Panc1 (cell line): ENCODE data around the gene NOS1. TPM values are rescaled to one million over a fixed set of nuclear protein-coding genes. Genes with fewer than 3 reads are reported as not detected.

ENCODE experiments used
- ATAC-seq: fragments of 200-7000 bp; cut with Tn5 transposase; 2 replicates; pipeline ENCODE4 v1.9.1; 2020; ENCODE audit warnings: mild to moderate bottlenecking, moderate library complexity
- BruUV-seq: library from RNA; stranded (reverse); fragments of 400-500 nt; replicated peaks from 2 replicates; lab custom pipeline; 2021; lab: Mats Ljungman, UMichigan
- CTCF ChIA-PET: fragments of 300-600 bp; sonication (Branson Sonifier 250); formaldehyde crosslinking; loops from one replicate; lab custom pipeline; 2022; ENCODE audit warnings: antibody characterized with exemption; lab: Charles Lee
- POLR2A ChIA-PET: fragments of 300-600 bp; sonication (Branson Sonifier 250); formaldehyde crosslinking; loops from one replicate; lab custom pipeline; 2022; ENCODE audit warnings: antibody characterized with exemption; lab: Charles Lee
- DNase-seq: peaks from one replicate; pipeline ENCODE4 v3.0.0-alpha.2; 2010; ENCODE audit warnings: low read depth, low spot score
- H3K27ac ChIP-seq: 2 replicates; pipeline ENCODE4 v1.5.1; 2011; ENCODE audit warnings: mild to moderate bottlenecking, low read length, inconsistent platforms
- H3K27me3 ChIP-seq: fragments of 200-500 bp; sonication (Bioruptor generic); 2 replicates; pipeline ENCODE4 v1.6.0; 2014; ENCODE audit warnings: low read length, inconsistent platforms; ENCODE audit not compliant: control insufficient read depth, insufficient read depth
- H3K36me3 ChIP-seq: fragments of 200-500 bp; sonication (Bioruptor generic); 2 replicates; pipeline ENCODE4 v1.5.1; 2014; ENCODE audit warnings: inconsistent platforms, mild to moderate bottlenecking, low read length, moderate library complexity; ENCODE audit not compliant: control insufficient read depth, insufficient read depth
- H3K4me1 ChIP-seq: 2 replicates; pipeline ENCODE4 v1.5.1; 2011; ENCODE audit warnings: inconsistent platforms, mild to moderate bottlenecking, low read length, moderate library complexity; ENCODE audit not compliant: control insufficient read depth, insufficient read depth
- H3K4me3 ChIP-seq, 2 experiments: 2 replicates each; pipeline ENCODE4 v1.5.1; 2011 to 2012; ENCODE audit warnings: low read depth in 2 of 2, low read length in 2 of 2, mild to moderate bottlenecking in 2 of 2, inconsistent platforms in 1 of 2, moderate library complexity in 1 of 2
- H3K9me3 ChIP-seq: fragments of 200-500 bp; sonication (Bioruptor generic); 2 replicates; pipeline ENCODE4 v1.5.1; 2014; ENCODE audit warnings: low read depth, mild to moderate bottlenecking, inconsistent platforms, low read length, moderate library complexity; ENCODE audit not compliant: control insufficient read depth, insufficient read depth
- POLR2AphosphoS5 ChIP-seq: IDR thresholded peaks from 2 replicates; pipeline ENCODE4 v1.6.1; 2012; ENCODE audit warnings: mild to moderate bottlenecking, low read depth, low read length, moderate library complexity
- REST ChIP-seq, 2 experiments: IDR thresholded peaks; 2 replicates each; pipeline ENCODE4 v1.6.1; 2011 to 2012; ENCODE audit warnings: low read depth in 2 of 2, control low read depth in 1 of 2, low read length in 1 of 2, mild to moderate bottlenecking in 1 of 2, moderate library complexity in 1 of 2; ENCODE audit not compliant: insufficient read depth in 1 of 2
- SIN3A ChIP-seq: IDR thresholded peaks from 2 replicates; pipeline ENCODE4 v1.6.1; 2012; ENCODE audit warnings: low read depth, mild to moderate bottlenecking, low read length, moderate library complexity, borderline replicate concordance; ENCODE audit not compliant: insufficient read depth
- TCF7L2 ChIP-seq: IDR thresholded peaks from 2 replicates; pipeline ENCODE4 v1.6.1; 2011; ENCODE audit warnings: mild to moderate bottlenecking, low read depth, low read length, inconsistent platforms
- in situ Hi-C: cut with HindIII; loops from 2 replicates; pipeline ENCODE4 v1.10.0; 2016; ENCODE audit warnings: low sequenced_read_pairs, low pct_unique_long_range_greater_than_20kb
- intact Hi-C: fragments of 100-400 bp; cut with micrococcal nuclease; formaldehyde crosslinking; loops from one replicate; pipeline ENCODE4 v1.10.0; 2022; ENCODE audit not compliant: unreplicated experiment
- total RNA-seq: library from RNA; stranded (reverse); gene quantifications from one replicate; pipeline ENCODE4 v1.2.1, GENCODE V29; 2021; ENCODE audit not compliant: unreplicated experiment
- TF ChIP-seq, protein P1 (sequence below): fragments of 450-650 bp; IDR thresholded peaks from 2 replicates; pipeline ENCODE4 v1.5.1; 2017; ENCODE audit warnings: mild to moderate bottlenecking

NOS1 gene
- total RNA-seq, 1 experiment from 2014 or later: 0.03 TPM

GRCh38 chr12:117190210-117190781 is 171.1 kb downstream of the NOS1 start, which contains the start of gene FBXO21:
Gene FBXO21 (minus strand): TSS chr12:117190470. CDS start chr12:117190456, 14 bp downstream.
- no peak for TF ChIP-seq REST (IDR thresholded peaks at IDR 0.05; ENCODE audit: insufficient read depth in 1 of 2, low read depth in 2 of 2, low read length in 1 of 2)
- no peak for TF ChIP-seq TCF7L2
- 0 out of 2 replicates have a peak, but pooled peaks have one; percentile 58 for TF ChIP-seq SIN3A
- TF ChIP-seq POLR2AphosphoS5: peak; percentile 80
- TF ChIP-seq, protein P1, sequence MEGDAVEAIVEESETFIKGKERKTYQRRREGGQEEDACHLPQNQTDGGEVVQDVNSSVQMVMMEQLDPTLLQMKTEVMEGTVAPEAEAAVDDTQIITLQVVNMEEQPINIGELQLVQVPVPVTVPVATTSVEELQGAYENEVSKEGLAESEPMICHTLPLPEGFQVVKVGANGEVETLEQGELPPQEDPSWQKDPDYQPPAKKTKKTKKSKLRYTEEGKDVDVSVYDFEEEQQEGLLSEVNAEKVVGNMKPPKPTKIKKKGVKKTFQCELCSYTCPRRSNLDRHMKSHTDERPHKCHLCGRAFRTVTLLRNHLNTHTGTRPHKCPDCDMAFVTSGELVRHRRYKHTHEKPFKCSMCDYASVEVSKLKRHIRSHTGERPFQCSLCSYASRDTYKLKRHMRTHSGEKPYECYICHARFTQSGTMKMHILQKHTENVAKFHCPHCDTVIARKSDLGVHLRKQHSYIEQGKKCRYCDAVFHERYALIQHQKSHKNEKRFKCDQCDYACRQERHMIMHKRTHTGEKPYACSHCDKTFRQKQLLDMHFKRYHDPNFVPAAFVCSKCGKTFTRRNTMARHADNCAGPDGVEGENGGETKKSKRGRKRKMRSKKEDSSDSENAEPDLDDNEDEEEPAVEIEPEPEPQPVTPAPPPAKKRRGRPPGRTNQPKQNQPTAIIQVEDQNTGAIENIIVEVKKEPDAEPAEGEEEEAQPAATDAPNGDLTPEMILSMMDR: no peak
- intact Hi-C loops (no loop called here), in situ Hi-C loops (no loop called here)
- ChIA-PET CTCF (no interaction called here), POLR2A (interaction anchor here (0.6 to 0.7 kb wide), 2 partner anchors 56 to 1918 kb away, joined by 3 read pairs; no protein-coding TSS in a partner anchor)
- ATAC-seq (peak; percentile 98), DNase-seq (no peak)
- no peaks in the 10 kb centered on the region for H3K9me3 ChIP-seq
- BruUV-seq: no TSS peak
- H3K36me3 ChIP-seq: peaks cover 2% of the 10 kb centered on the region
- peaks cover 11% of the 10 kb centered on the region for H3K4me1 ChIP-seq
- H3K4me3 ChIP-seq: peak within 1 kb of the TSS; percentile 89 to 93
- peak within 1 kb of the TSS; percentile 65 for H3K27ac ChIP-seq
- H3K27me3 ChIP-seq: peaks cover 10% of the 10 kb centered on the region

- intact Hi-C loops (no loop called here), in situ Hi-C loops (no loop called here)
- H3K4me3 ChIP-seq: peak overlapping the region; percentile 89 to 93
- peaks cover 7% of the 10 kb centered on the region for H3K36me3 ChIP-seq
- ATAC-seq: peak; percentile 56
- no TSS peak for BruUV-seq
- CTCF ChIA-PET: no interaction called here
- POLR2A ChIA-PET: interaction anchor here (0.6 to 0.7 kb wide), 2 partner anchors 56 to 1918 kb away, joined by 3 read pairs; no protein-coding TSS in a partner anchor
- peaks cover 11% of the 10 kb centered on the region for H3K4me1 ChIP-seq
- TF ChIP-seq POLR2AphosphoS5: no peak
- no peak for DNase-seq
- H3K27ac ChIP-seq: peak overlapping the region; percentile 65
- H3K9me3 ChIP-seq: no peaks in the 10 kb centered on the region
- H3K27me3 ChIP-seq: peaks cover 10% of the 10 kb centered on the region
Observed at GRCh38 chr12:117189725-117190209, 171.7 kb downstream of the NOS1 start.
